ENCODE results near the gene STRN. TPM values are rescaled to one million over a fixed set of nuclear protein-coding genes. Genes with fewer than 3 reads are reported as not detected.
"Not testable (repeated sequence)": the region's sequence is repeated elsewhere in the genome, so short reads cannot be mapped to it uniquely, and the experiment has no call there.

Gene STRN
- total RNA-seq, 1 experiment from 2014 or later, result 37.6 TPM

GRCh38 chr2:36834203-36834602 lies 132.1 kb downstream of the STRN start:
- CTCF ChIA-PET, result no interaction called here
- Histone ChIP-seq H2AFZ (no peak overlapping the region), H3K4me2 (no peak overlapping the region)

GRCh38 chr2:36831185-36831584 lies 135.2 kb downstream of the STRN start:
- H3K9me3 ChIP-seq (ENCODE audit: insufficient read depth, low read depth), result no peaks in the 10 kb centered on the region
- H3K27me3 ChIP-seq (ENCODE audit: insufficient read depth, low read depth), result no peaks in the 10 kb centered on the region
- ChIA-PET CTCF (no interaction called here), POLR2A (ENCODE audit: unreplicated experiment) (no interaction called here)
- H2AFZ ChIP-seq, result no peak overlapping the region
- no peak for DNase-seq
- no peaks in the 10 kb centered on the region for H3K4me1 ChIP-seq (replicated peaks; ENCODE audit: insufficient read depth)
- no TSS peak for BruUV-seq (replicated peaks)
- no peak overlapping the region for H3K4me3 ChIP-seq
- TF ChIP-seq CTCF (conservative IDR thresholded peaks at IDR 0.05) (no peak), EZH2 (IDR thresholded peaks at IDR 0.05; ENCODE audit: low read depth) (no peak)
- intact Hi-C loops (cut with micrococcal nuclease; ENCODE audit: unreplicated experiment), result no loop called here
- no peaks in the 10 kb centered on the region for H3K36me3 ChIP-seq (ENCODE audit: low read depth)
- H3F3A ChIP-seq (ENCODE audit: insufficient read depth, low read depth), result no peaks in the 10 kb centered on the region; the same call in 1 of the 2 replicates
- H3K4me2 ChIP-seq, result no peak overlapping the region
- H3K79me2 ChIP-seq (ENCODE audit: low read depth), result no peaks in the 10 kb centered on the region
- H3K27ac ChIP-seq, result no peak overlapping the region
- peaks cover 4% of the 10 kb centered on the region; the same call in 1 of the 2 replicates for H3K9me2 ChIP-seq (ENCODE audit: insufficient read depth)
- H4K20me1 ChIP-seq (ENCODE audit: insufficient read depth), result no peaks in the 10 kb centered on the region

More at GRCh38 chr2:36834203-36834602, 132.1 kb downstream of the STRN start:
- H3K27ac ChIP-seq, result no peak overlapping the region
- no peaks in the 10 kb centered on the region for H3K27me3 ChIP-seq (ENCODE audit: insufficient read depth, low read depth)
- no peak for TF ChIP-seq CTCF (conservative IDR thresholded peaks at IDR 0.05)
- no peak for TF ChIP-seq EZH2 (IDR thresholded peaks at IDR 0.05; ENCODE audit: low read depth)
- no peaks in the 10 kb centered on the region; the same call in 1 of the 2 replicates for H3F3A ChIP-seq (ENCODE audit: insufficient read depth, low read depth)
- no peak overlapping the region for H3K4me3 ChIP-seq
- no peaks in the 10 kb centered on the region for H3K36me3 ChIP-seq (ENCODE audit: low read depth)
- DNase-seq, result no peak
- no peaks in the 10 kb centered on the region for H3K4me1 ChIP-seq (replicated peaks; ENCODE audit: insufficient read depth)
- POLR2A ChIA-PET (ENCODE audit: unreplicated experiment), result no interaction called here
- H3K79me2 ChIP-seq (ENCODE audit: low read depth), result no peaks in the 10 kb centered on the region
- H3K9me2 ChIP-seq (ENCODE audit: insufficient read depth), result 0 out of 2 replicates have a peak, but pooled peaks cover 3% of the 10 kb centered on the region
- no peaks in the 10 kb centered on the region for H3K9me3 ChIP-seq (ENCODE audit: insufficient read depth, low read depth)
- intact Hi-C loops (cut with micrococcal nuclease; ENCODE audit: unreplicated experiment), result no loop called here
- BruUV-seq (replicated peaks), result no TSS peak
- H4K20me1 ChIP-seq (ENCODE audit: insufficient read depth), result no peaks in the 10 kb centered on the region

GRCh38 chr2:36824683-36825082 lies 141.7 kb downstream of the STRN start:
- H3K36me3 ChIP-seq (ENCODE audit: low read depth); H3K4me1 ChIP-seq (replicated peaks; ENCODE audit: insufficient read depth); H3K79me2 ChIP-seq (ENCODE audit: low read depth); POLR2A ChIA-PET (ENCODE audit: unreplicated experiment); H3K27me3 ChIP-seq (ENCODE audit: insufficient read depth, low read depth); H2AFZ ChIP-seq; H4K20me1 ChIP-seq (ENCODE audit: insufficient read depth); DNase-seq; H3K27ac ChIP-seq; H3K4me3 ChIP-seq; H3F3A ChIP-seq (ENCODE audit: insufficient read depth, low read depth); intact Hi-C loops (cut with micrococcal nuclease; ENCODE audit: unreplicated experiment); BruUV-seq (replicated peaks); H3K9me3 ChIP-seq (ENCODE audit: insufficient read depth, low read depth); H3K4me2 ChIP-seq; H3K9me2 ChIP-seq (ENCODE audit: insufficient read depth); CTCF ChIA-PET: not testable (repeated sequence)

- no peaks in the 10 kb centered on the region for H4K20me1 ChIP-seq (ENCODE audit: insufficient read depth)
- H3K36me3 ChIP-seq (ENCODE audit: low read depth), result no peaks in the 10 kb centered on the region
- ChIA-PET POLR2A (ENCODE audit: unreplicated experiment) (no interaction called here), CTCF (no interaction called here)
- peaks cover 2% of the 10 kb centered on the region; the same call in 1 of the 2 replicates for H3K9me2 ChIP-seq (ENCODE audit: insufficient read depth)
- no peak overlapping the region for H3K4me3 ChIP-seq
- DNase-seq, result no peak
- no peak overlapping the region for H3K27ac ChIP-seq
- H3K4me1 ChIP-seq (replicated peaks; ENCODE audit: insufficient read depth), result no peaks in the 10 kb centered on the region
- H2AFZ ChIP-seq, result no peak overlapping the region
- H3K4me2 ChIP-seq, result no peak overlapping the region
- no TSS peak for BruUV-seq (replicated peaks)
- no peaks in the 10 kb centered on the region for H3K9me3 ChIP-seq (ENCODE audit: insufficient read depth, low read depth)
- intact Hi-C loops (cut with micrococcal nuclease; ENCODE audit: unreplicated experiment), result no loop called here
- no peaks in the 10 kb centered on the region for H3F3A ChIP-seq (ENCODE audit: insufficient read depth, low read depth)
- TF ChIP-seq EZH2 (IDR thresholded peaks at IDR 0.05; ENCODE audit: low read depth) (no peak), CTCF (conservative IDR thresholded peaks at IDR 0.05) (no peak)
- no peaks in the 10 kb centered on the region for H3K79me2 ChIP-seq (ENCODE audit: low read depth)
- no peaks in the 10 kb centered on the region for H3K27me3 ChIP-seq (ENCODE audit: insufficient read depth, low read depth)
Measured at GRCh38 chr2:36824273-36824672, 142.1 kb downstream of the STRN start.
